ENCODE results near the gene C3orf52. TPM values are rescaled to one million over a fixed set of nuclear protein-coding genes. Genes with fewer than 3 reads are reported as not detected.
"Not testable (repeated sequence)": the region's sequence is repeated elsewhere in the genome, so short reads cannot be mapped to it uniquely, and the experiment has no call there.

C3orf52 gene, protein sequence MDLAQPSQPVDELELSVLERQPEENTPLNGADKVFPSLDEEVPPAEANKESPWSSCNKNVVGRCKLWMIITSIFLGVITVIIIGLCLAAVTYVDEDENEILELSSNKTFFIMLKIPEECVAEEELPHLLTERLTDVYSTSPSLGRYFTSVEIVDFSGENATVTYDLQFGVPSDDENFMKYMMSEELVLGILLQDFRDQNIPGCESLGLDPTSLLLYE
- total RNA-seq, result 13.0 and 14.2 TPM in 2 replicates

GRCh38 chr3:112086076-112086854 lies at the start of gene C3orf52:
Gene C3orf52, plus strand, starts transcription at chr3:112086389. Its CDS starts 19 bp downstream, at chr3:112086408.
- Mint-ChIP-seq H3K4me3 (peak within 1 kb of the TSS; percentile 93), H3K27ac (peak within 1 kb of the TSS; percentile 87), H3K27me3 (no peaks in the 10 kb centered on the region), H3K36me3 (ENCODE audit: low read depth) (peaks cover 4% of the 10 kb centered on the region), H3K4me1 (peaks cover 48% of the 10 kb centered on the region), H3K9me3 (no peaks in the 10 kb centered on the region)
- peak; percentile 94 for DNase-seq
- intact Hi-C loops (cut with micrococcal nuclease), result loop anchor here (1.0 to 5.0 kb wide), 3 partner anchors 11 to 104 kb away; partner anchors contain the start of gene GCSAM

DNA sequence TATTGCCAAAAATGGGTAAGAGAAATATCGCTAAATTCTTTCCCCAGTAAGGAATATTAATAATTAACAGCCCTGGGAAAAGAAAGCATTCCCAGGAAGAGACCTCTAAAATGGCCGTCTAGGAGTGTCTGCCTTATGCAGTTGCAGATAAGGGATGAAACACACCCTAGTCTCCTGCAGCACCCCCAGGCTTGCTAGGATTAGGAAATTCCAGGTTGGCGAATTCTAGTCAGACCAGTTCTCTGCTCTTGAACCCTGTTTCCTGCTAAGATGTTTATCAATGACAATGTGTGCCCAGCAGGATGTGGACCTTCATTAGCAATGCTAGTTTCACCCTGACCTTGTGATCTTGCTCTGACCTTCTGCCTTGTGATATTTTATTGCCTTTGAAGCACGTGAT lies 49.0 kb upstream of the C3orf52 start:
- intact Hi-C loops (cut with micrococcal nuclease); H3K27ac Mint-ChIP-seq; H3K27me3 Mint-ChIP-seq; H3K36me3 Mint-ChIP-seq (ENCODE audit: low read depth); H3K9me3 Mint-ChIP-seq; DNase-seq; H3K4me3 Mint-ChIP-seq; H3K4me1 Mint-ChIP-seq: not testable (repeated sequence)

DNA sequence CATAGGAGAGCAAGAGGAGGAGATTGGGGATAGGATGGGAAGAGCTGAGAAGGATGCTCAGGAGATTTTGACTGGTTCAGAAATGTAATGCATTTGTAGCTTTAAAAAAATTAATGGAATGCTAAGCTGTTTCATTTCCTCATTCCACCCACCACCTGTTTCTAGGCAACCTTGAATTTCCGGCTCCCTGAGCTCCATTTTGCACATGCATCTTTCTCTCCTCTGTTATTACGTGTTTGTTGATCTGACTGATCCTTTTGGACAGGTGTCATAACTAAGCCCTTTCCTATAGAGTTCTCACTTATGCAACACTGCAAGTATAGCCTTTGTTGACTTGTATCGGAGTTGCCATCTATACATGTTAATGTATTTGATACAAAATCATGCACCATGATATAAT lies 47.3 kb upstream of the C3orf52 start:
- Mint-ChIP-seq H3K27ac (no peak overlapping the region), H3K9me3 (no peaks in the 10 kb centered on the region), H3K4me1 (no peaks in the 10 kb centered on the region), H3K4me3 (no peak overlapping the region), H3K36me3 (ENCODE audit: low read depth) (no peaks in the 10 kb centered on the region), H3K27me3 (peaks cover 8% of the 10 kb centered on the region)
- no peak for DNase-seq
- intact Hi-C loops (cut with micrococcal nuclease), result no loop called here

DNA sequence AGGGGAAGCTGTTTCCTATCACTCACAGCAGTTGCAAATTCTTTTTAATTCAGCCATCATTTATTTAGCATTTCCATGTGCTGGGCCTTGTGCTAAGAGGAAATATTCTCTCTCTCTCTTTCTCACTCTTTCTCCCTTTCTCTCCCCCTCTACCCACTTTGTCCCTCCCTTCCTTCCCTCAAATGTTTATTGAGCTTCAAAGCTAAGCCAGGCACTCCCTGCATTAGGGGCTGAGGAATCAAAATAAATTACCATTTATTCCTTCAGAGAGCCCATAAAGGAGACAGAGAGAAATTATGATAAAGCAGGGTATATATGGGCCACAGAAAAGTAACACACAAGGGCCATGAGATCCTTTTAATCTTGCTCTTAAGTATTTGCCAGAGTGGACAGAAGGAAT lies 44.9 kb upstream of the C3orf52 start:
- DNase-seq, result no peak
- H3K4me3 Mint-ChIP-seq, result no peak overlapping the region
- H3K9me3 Mint-ChIP-seq, result no peaks in the 10 kb centered on the region
- intact Hi-C loops (cut with micrococcal nuclease), result no loop called here
- peaks cover 6% of the 10 kb centered on the region for H3K27me3 Mint-ChIP-seq
- no peaks in the 10 kb centered on the region for H3K4me1 Mint-ChIP-seq
- H3K36me3 Mint-ChIP-seq (ENCODE audit: low read depth), result no peaks in the 10 kb centered on the region
- no peak overlapping the region for H3K27ac Mint-ChIP-seq

- no peak overlapping the region for H3K27ac Mint-ChIP-seq
- no peak for DNase-seq
- no peaks in the 10 kb centered on the region for H3K9me3 Mint-ChIP-seq
- H3K4me1 Mint-ChIP-seq, result peaks cover 5% of the 10 kb centered on the region
- no peak overlapping the region for H3K4me3 Mint-ChIP-seq
- peaks cover 6% of the 10 kb centered on the region for H3K27me3 Mint-ChIP-seq
- no peaks in the 10 kb centered on the region for H3K36me3 Mint-ChIP-seq (ENCODE audit: low read depth)
- intact Hi-C loops (cut with micrococcal nuclease), result loop anchor here (1.0 kb wide), 3 partner anchors 30 to 326 kb away; no protein-coding TSS in a partner anchor
Observed at GRCh38 chr3:112042842-112043280, 43.3 kb upstream of the C3orf52 start.

DNA sequence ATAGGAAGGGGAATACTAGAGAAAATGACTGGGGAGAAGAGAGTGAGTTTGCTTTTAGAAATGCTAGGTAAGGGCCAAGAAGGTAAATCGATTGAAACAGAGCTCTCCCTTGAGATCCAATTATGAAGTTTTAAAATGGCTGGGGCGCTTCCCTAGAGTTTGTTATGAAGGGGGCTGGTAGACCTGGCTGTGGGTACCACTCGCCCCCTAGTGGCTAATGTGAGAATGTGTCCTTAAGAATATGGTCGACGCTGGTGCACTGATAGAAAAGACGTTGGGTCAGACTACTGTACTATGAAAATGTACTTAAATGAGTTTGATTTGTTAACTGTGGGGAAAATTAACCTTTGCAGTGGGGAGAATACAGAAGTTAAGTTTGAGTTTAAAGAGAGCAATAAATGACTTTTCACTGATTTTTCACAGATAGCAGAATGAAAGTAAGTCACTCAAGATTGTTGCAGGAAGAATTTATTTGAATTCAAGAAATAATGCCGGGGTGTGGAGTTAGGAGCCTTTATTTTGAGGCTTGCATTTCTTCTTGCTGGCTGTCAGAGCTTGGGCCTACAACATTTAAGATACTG lies 42.5 kb upstream of the C3orf52 start:
- H3K27ac Mint-ChIP-seq, result no peak overlapping the region
- no peak overlapping the region for H3K4me3 Mint-ChIP-seq
- no peaks in the 10 kb centered on the region for H3K36me3 Mint-ChIP-seq (ENCODE audit: low read depth)
- no peaks in the 10 kb centered on the region for H3K9me3 Mint-ChIP-seq
- DNase-seq, result peak; percentile 80
- peaks cover 6% of the 10 kb centered on the region for H3K27me3 Mint-ChIP-seq
- intact Hi-C loops (cut with micrococcal nuclease), result loop anchor here (1.0 kb wide), 3 partner anchors 30 to 326 kb away; no protein-coding TSS in a partner anchor
- peaks cover 5% of the 10 kb centered on the region for H3K4me1 Mint-ChIP-seq

DNA sequence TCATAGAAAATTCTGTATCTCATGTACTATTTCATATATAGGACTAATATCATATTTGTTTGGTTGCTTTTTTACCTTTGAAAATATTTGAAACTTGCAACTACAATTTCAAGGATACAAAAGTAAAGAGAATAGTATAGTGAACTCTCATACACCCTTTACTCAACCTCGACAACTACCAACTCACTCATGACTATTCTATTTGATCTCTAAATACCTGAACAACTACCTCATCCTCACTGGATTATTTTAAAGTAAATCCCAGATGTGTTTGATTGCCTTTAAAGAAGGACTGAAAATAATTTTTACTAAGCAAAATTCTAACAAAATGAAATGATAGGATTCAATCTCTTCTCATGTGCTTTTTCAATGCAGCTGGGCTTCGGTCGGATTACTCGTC lies 39.6 kb upstream of the C3orf52 start:
- H3K4me3 Mint-ChIP-seq, result no peak overlapping the region
- no peaks in the 10 kb centered on the region for H3K9me3 Mint-ChIP-seq
- no peaks in the 10 kb centered on the region for H3K36me3 Mint-ChIP-seq (ENCODE audit: low read depth)
- no peak overlapping the region for H3K27ac Mint-ChIP-seq
- intact Hi-C loops (cut with micrococcal nuclease), result no loop called here
- H3K4me1 Mint-ChIP-seq, result peaks cover 5% of the 10 kb centered on the region
- DNase-seq, result no peak
- peaks cover 5% of the 10 kb centered on the region for H3K27me3 Mint-ChIP-seq

DNA sequence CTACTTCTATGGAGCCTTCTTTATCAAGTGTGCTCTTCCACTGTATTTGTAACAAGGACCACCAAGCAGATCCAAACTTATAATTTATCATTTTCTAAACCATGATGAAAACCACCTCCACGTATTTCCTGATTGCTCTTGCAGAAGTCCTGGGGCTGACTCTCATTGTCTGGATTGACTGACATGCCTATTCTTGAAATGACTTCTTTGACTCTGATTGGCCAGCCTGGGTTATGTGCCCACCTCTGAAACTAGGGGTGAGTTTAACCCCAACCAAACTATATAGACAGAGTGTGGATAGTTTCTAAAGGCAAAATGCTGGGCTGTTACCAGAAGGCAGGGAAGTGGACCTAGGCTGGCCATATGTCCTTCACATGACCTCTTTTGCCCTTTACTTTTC lies 38.9 kb upstream of the C3orf52 start:
- no peaks in the 10 kb centered on the region for H3K9me3 Mint-ChIP-seq
- H3K27me3 Mint-ChIP-seq, result peaks cover 8% of the 10 kb centered on the region
- H3K27ac Mint-ChIP-seq, result no peak overlapping the region
- H3K4me1 Mint-ChIP-seq, result peaks cover 5% of the 10 kb centered on the region
- H3K36me3 Mint-ChIP-seq (ENCODE audit: low read depth), result no peaks in the 10 kb centered on the region
- H3K4me3 Mint-ChIP-seq, result no peak overlapping the region
- DNase-seq, result no peak
- intact Hi-C loops (cut with micrococcal nuclease), result no loop called here

DNA sequence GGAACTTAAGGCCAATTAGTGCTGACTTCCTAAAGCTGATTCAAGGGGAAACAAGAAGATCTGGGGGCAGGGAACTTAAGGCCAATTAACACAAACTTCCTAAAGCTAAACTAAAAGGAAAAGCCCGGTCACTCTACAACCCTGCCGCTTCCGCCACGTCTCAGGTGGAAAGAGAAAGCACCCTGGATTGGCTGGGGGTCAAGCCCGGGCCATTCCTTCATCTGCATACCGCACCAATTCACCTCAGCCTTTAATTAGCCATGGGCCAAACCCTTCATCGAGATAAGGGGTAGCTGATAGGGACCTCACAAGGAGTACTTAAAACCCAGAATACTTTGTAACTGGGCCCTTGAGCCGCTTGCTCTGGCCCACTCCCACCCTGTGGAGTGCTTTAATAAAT lies 37.3 kb upstream of the C3orf52 start:
- Mint-ChIP-seq H3K4me3 (no peak overlapping the region), H3K27me3 (peaks cover 8% of the 10 kb centered on the region), H3K36me3 (ENCODE audit: low read depth) (no peaks in the 10 kb centered on the region), H3K4me1 (peaks cover 7% of the 10 kb centered on the region), H3K9me3 (no peaks in the 10 kb centered on the region), H3K27ac (no peak overlapping the region)
- DNase-seq, result no peak
- intact Hi-C loops (cut with micrococcal nuclease), result no loop called here

- intact Hi-C loops (cut with micrococcal nuclease), result no loop called here
- no peak for DNase-seq
- peaks cover 8% of the 10 kb centered on the region for H3K27me3 Mint-ChIP-seq
- H3K9me3 Mint-ChIP-seq, result no peaks in the 10 kb centered on the region
- H3K4me3 Mint-ChIP-seq, result no peak overlapping the region
- H3K36me3 Mint-ChIP-seq (ENCODE audit: low read depth), result no peaks in the 10 kb centered on the region
- H3K4me1 Mint-ChIP-seq, result peaks cover 19% of the 10 kb centered on the region
- H3K27ac Mint-ChIP-seq, result no peak overlapping the region
Observed at GRCh38 chr3:112053229-112053628, 33.0 kb upstream of the C3orf52 start.

DNA sequence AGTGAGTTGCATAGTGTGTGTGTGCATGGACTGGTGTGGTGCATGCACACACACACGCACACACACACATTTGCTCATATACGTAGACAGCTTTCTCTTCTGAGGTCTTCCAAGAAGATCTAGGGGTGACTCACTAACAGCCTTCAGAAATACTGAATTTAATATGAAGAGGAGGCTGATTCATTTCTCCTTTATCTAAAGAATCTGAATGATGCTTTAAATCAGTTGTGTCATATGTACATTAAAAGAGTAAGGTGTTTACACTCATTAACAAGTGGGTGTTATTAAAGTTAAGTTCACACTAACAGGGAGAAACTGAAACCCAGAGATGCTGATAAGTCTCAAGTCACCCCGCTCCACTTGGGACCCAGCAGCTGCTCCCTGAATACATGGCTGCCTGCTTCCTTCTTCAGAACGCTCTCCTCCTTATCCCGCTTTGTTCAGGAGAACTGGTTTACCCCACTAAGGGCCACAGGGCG lies 29.7 kb upstream of the C3orf52 start:
- DNase-seq, result peak; percentile 63
- H3K9me3 Mint-ChIP-seq, result peaks cover 4% of the 10 kb centered on the region
- intact Hi-C loops (cut with micrococcal nuclease), result loop anchor here (2.0 kb wide), 1 partner anchor 18 kb away; no protein-coding TSS in a partner anchor
- H3K4me1 Mint-ChIP-seq, result peaks cover 19% of the 10 kb centered on the region
- peak overlapping the region; percentile 27 for H3K27ac Mint-ChIP-seq
- H3K27me3 Mint-ChIP-seq, result peaks cover 6% of the 10 kb centered on the region
- H3K4me3 Mint-ChIP-seq, result peak overlapping the region; percentile 27
- no peaks in the 10 kb centered on the region for H3K36me3 Mint-ChIP-seq (ENCODE audit: low read depth)

DNA sequence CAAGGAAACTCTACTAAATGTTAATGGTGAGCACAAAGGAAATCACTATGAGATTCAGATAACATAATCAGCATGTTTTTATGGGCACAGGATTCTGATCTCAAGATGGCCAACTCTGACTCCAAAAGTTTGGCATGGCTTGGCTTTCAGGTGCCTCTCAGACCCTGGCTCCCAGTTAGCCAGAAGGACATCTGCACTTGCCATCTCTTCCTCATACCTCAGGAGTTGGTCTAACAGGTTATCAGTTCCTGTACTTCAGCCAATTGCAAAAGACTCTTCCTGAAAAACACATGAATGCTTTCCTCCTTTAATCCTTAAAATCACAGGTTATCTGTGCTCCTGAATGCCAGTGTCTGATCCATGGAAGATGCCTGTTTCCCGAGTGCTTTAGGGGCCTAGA lies 26.7 kb upstream of the C3orf52 start:
- Mint-ChIP-seq H3K36me3 (ENCODE audit: low read depth) (no peaks in the 10 kb centered on the region), H3K4me1 (peaks cover 17% of the 10 kb centered on the region), H3K9me3 (peaks cover 4% of the 10 kb centered on the region), H3K27me3 (no peaks in the 10 kb centered on the region), H3K4me3 (no peak overlapping the region), H3K27ac (no peak overlapping the region)
- no peak for DNase-seq
- intact Hi-C loops (cut with micrococcal nuclease), result no loop called here

GRCh38 chr3:112061152-112061551 lies 25.0 kb upstream of the C3orf52 start:
- Mint-ChIP-seq H3K27me3 (no peaks in the 10 kb centered on the region), H3K27ac (no peak overlapping the region), H3K9me3 (peaks cover 4% of the 10 kb centered on the region), H3K36me3 (ENCODE audit: low read depth) (no peaks in the 10 kb centered on the region), H3K4me1 (peaks cover 15% of the 10 kb centered on the region), H3K4me3 (no peak overlapping the region)
- DNase-seq, result no peak
- intact Hi-C loops (cut with micrococcal nuclease), result no loop called here
